HG03460 (cell line): ENCODE measurements around the gene ACTL7B.
"Not testable (repeated sequence)": the region's sequence is repeated elsewhere in the genome, so short reads cannot be mapped to it uniquely, and the experiment has no call there.

Experiments
- ATAC-seq: cut with Tn5 transposase; IDR thresholded peaks from one replicate; pipeline ENCODE4 v1.9.1; 2021; ENCODE audit not compliant: unreplicated experiment

Gene ACTL7B

DNA sequence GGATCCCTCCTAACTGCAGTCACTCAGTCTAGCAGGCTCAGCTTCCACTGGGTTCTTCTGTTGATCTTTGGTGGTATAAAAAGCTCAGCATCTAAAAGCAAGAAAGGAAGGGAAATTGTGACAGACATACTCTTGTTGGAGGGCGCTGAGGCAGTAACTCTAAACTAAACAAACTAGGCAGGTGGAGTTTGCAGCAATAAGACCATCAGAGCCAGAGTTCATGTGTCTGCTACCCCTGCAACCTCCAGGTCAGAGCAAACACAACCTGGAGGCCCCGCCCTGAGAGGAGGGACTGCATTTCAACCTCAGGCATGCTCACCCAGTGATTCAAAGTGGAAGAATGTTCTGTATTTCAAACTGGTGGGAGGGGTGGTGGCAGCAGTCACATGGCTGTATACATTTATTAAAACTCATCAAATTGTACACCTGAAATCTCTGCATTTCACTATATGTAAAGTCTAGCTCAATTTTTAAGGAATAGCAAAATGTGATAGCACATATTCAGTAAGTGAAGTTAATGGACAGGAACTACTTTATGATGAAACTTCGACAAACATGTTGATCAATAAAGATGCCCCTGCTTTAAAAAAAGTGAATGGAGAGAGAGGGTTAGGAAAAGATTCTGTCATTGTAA lies 13.4 kb upstream of the ACTL7B start:
- no peak for ATAC-seq

- no peak for ATAC-seq
Observed at GRCh38 chr9:108867829-108868228, 12.0 kb upstream of the ACTL7B start.

GRCh38 chr9:108867116-108867515 lies 11.3 kb upstream of the ACTL7B start:
- no peak for ATAC-seq

GRCh38 chr9:108866001-108866420 lies 10.2 kb upstream of the ACTL7B start:
- ATAC-seq: no peak

DNA sequence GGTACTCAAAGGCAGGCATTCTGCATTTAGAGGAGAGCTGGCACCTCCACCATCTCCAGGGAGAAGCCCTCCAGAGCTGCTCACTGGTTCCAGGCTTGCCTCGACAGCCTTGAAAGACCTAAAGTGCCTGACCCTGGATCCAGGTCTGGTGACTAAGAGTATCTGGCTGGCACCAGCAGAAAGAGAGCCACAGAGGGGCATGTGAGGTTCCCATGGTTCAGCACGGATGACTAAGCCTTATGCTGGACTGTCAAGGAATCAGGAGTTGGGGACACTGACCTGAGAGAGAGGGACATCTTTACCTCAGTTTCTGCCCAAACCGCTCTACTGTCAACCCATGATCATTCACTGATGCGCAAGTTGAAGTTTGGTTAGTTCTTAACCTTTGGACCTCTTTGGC lies 9.3 kb upstream of the ACTL7B start:
- no peak for ATAC-seq

DNA sequence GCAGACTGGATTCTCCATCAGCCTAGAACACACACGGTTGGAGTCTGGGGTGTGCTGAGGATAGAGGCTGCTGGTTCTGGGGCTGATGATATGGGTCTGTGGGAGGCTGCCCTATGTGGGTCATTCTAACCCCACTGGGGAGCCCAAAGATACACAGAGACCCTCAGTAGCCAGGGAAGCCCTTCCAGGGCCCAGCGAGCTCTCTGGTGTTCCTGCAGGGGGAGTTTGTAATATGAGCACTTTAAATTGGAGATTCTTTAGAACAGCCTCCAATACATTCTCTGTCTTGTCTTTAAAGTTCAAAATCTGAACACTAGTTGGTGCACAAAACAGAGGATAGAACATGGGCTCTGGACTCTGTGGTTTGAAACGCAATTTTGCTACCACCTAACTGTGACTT lies 8.7 kb upstream of the ACTL7B start:
- no peak for ATAC-seq

GRCh38 chr9:108863891-108864290 lies 8.1 kb upstream of the ACTL7B start:
- ATAC-seq: no peak

DNA sequence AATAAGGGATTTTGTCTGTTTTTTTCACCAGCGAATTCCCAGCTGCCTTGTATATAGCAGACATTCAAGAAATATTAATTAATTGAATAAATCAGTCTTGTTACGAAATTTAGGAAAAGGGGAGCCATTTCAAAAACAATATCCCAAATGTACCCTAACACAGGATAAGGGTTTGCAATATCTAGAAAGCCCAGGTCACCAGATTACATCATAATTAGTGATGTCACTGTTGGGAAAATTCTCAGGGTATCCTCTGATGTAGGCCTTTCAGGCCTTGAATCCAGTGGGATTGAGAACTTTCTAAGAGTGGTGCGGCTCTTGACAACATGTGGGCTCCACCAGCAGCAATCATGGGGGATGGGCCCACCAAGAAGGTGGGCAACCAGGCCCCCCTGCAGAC lies 6.2 kb upstream of the ACTL7B start, which contains the start of gene ACTL7A:
ACTL7A (plus strand) TSS at position 270 of the 400 bp plus-strand sequence; CDS start at position 327, 57 bp downstream.
- ATAC-seq: no peak

- no peak for ATAC-seq
Observed at GRCh38 chr9:108861464-108861863, 5.7 kb upstream of the ACTL7B start.

- no peak for ATAC-seq
Observed at GRCh38 chr9:108860764-108861163, 5.0 kb upstream of the ACTL7B start.

- ATAC-seq: no peak
Observed at GRCh38 chr9:108860354-108860753, 4.6 kb upstream of the ACTL7B start.

GRCh38 chr9:108859459-108860114 lies 3.8 kb upstream of the ACTL7B start:
- no peak for ATAC-seq

- no peak for ATAC-seq
Observed at GRCh38 chr9:108857572-108857971, 1.8 kb upstream of the ACTL7B start.

DNA sequence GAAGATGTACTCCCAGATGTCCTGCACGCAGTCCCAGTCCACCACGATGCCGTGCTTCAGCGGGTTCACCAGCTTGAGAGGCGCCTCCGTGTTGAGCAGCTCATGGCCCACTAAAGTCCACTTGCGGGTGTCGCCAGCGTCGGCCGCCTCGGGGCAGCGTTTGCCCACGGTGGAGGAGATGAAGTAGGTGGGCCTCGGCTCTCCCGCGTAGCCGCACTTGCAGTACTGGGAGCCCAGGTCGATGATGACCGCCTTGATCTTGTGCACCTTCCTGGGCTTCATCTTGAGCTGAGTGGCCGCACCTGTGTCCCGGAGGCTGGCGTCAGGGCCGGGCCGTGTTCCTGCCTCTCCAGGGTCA lies 278 bp downstream of the ACTL7B start:
- ATAC-seq: no peak

GRCh38 chr9:108854641-108855528 lies 901 bp downstream of the ACTL7B start:
- no peak for ATAC-seq

DNA sequence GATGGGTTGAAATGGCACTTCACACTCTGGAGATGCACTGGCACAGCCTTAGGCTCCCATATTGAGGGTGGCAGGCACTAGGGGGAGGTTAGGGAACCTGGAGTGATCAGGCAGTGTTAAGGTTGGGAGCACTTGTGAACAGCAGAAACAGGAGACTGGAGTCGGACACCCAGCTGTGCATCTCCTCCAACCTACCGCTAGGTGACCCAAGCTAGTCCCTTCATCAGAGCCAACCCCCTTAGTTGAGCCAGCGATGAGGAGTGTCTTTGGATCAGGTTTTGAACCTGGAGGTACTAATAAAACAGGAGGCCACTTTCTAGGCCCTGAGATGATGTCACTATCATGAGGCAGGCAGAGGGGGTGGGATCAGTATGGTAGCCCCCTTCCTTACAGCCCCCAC lies 1.7 kb downstream of the ACTL7B start:
- no peak for ATAC-seq

DNA sequence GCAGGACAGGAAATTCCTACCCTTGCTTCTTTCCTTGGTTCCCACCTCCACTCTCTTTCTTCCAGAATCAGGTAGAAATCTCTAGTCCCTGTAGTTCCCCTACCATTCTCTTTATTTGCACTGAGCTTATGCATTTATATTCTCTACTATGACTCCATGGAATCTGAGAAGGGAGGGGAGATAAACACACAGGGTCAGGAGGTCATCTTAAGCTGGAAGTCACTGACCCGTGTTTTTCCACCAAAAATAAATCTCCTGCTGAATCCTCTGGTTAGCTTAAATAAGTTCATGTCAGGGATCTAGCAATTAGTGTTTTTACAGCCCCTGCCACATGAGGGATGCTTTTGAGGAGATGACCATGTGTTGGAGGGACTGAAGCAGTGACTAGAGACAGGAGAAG lies 3.7 kb downstream of the ACTL7B start:
- no peak for ATAC-seq

- ATAC-seq: no peak
Observed at GRCh38 chr9:108851138-108851537, 4.6 kb downstream of the ACTL7B start.

DNA sequence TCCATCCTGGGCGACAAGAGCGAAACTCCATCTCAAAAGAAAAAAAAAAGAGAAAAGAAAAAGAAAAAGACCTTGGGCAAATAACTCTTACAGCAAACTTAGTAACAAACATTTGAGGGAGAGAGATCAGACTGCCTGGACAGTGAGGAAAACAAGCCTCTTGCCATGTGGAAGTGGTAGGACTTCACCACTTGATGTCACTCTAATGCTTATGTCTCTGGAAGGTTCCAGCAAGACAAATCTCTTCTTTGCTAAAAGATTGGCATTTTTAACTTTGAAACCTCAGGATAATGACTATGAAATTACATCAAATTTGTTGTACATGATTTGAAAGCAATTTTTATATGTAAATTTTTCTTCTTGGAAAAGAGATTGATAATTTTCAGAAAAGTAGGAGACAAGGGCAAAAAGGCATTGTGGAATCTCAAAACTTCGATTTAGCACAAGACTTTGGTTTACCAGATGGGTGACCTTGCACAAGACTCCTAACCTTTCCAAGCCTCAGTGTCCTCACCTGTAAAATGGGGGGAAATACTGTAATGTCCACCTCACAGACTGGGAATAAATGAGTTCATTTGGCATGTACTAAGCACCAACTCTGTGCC lies 5.4 kb downstream of the ACTL7B start:
- ATAC-seq: no peak

GRCh38 chr9:108848296-108848695 lies 7.5 kb downstream of the ACTL7B start:
- not testable (repeated sequence) for ATAC-seq

GRCh38 chr9:108845947-108846346 lies 9.8 kb downstream of the ACTL7B start:
- no peak for ATAC-seq
